Heart right ventricle (tissue), 16 donors: Measurements from ENCODE around the gene PCDHB8. TPM values are rescaled to one million over a fixed set of nuclear protein-coding genes. Genes with fewer than 3 reads are reported as not detected.
"Not testable (repeated sequence)": the region's sequence is repeated elsewhere in the genome, so short reads cannot be mapped to it uniquely, and the experiment has no call there.

Experiments used
- ATAC-seq, 8 donors: fragments of 200-7000 bp; cut with Tn5 transposase; one replicate each; pipeline ENCODE4 v1.9.1; 2020; ENCODE audit warnings: mild to moderate bottlenecking in 8 of 8, moderate library complexity in 8 of 8, moderate number of reproducible peaks in 1 of 8
- DNase-seq, 2 donors: peaks; one replicate each; pipeline ENCODE4 v3.0.0-alpha.2; 2020
- H3K27ac ChIP-seq, 10 donors: fragments of 200-600 bp; sonication (generic) in 2 of 10; one replicate each; pipeline versions ENCODE4 v1.5.0 to v1.8.0; 2020 to 2022; ENCODE audit warnings: mild to moderate bottlenecking in 3 of 10
- H3K27me3 ChIP-seq, 7 donors: fragments of 200-600 bp; one replicate each; pipeline ENCODE4 v1.8.0; 2021 to 2022; ENCODE audit warnings: mild to moderate bottlenecking in 2 of 7
- H3K36me3 ChIP-seq, 9 donors: fragments of 200-600 bp; sonication (generic) in 1 of 9; one replicate each; pipeline versions ENCODE4 v1.5.0 to v1.8.0; 2020 to 2022; ENCODE audit warnings: mild to moderate bottlenecking in 2 of 9
- H3K4me1 ChIP-seq, 9 donors: fragments of 200-600 bp; sonication (generic) in 1 of 9; one replicate each; pipeline versions ENCODE4 v1.5.0 to v1.8.0; 2020 to 2022; ENCODE audit warnings: mild to moderate bottlenecking in 4 of 9
- H3K4me3 ChIP-seq, 10 donors: fragments of 200-600 bp; sonication (generic) in 2 of 10; one replicate each; pipeline versions ENCODE4 v1.5.0 to v1.8.0; 2020 to 2022; ENCODE audit warnings: mild to moderate bottlenecking in 7 of 10, moderate library complexity in 2 of 10
- H3K9me3 ChIP-seq, 11 donors: fragments of 200-600 bp in 10 of 11; sonication (generic) in 2 of 11; one replicate each; pipeline versions ENCODE4 v1.5.0 to v1.8.0; 2013 to 2022; ENCODE audit warnings: mild to moderate bottlenecking in 2 of 11, control low read depth in 1 of 11, moderate library complexity in 1 of 11
- whole genome bisulfite sequencing, 2 donors: extraction: QIAGEN DNeasy Blood & Tissue Kit; methylation state at CpG; one replicate each; pipeline ENCODE4 v1.1.7; 2013; ENCODE audit warnings: inconsistent platforms in 1 of 2; 5-methylcytosine and 5-hydroxymethylcytosine counted together
- intact Hi-C, 10 donors: fragments of 100-400 bp; cut with DNase I; formaldehyde crosslinking; loops; one replicate each; pipeline versions ENCODE4 v1.11.1 to v1.14.2; 2022
- long read RNA-seq, 3 donors: library from polyadenylated mRNA; unstranded; transcript quantifications; one replicate each; pipeline ENCODE4 v2.0.0, GENCODE V29; 2020 to 2021
- polyA plus RNA-seq, 2 donors: library from polyadenylated mRNA; stranded (reverse); fragments of 200-250 nt; gene quantifications; one replicate each; pipeline ENCODE4 v1.2.3, GENCODE V29; 2013
- total RNA-seq, 10 donors: library from RNA; stranded (reverse); fragmentation: NEBNext Ultra II Directional in 3 of 10; extraction: Animal tissue kit (Norgen Biotek cat#: 25700) in 3 of 10; gene quantifications; one replicate each; pipeline versions ENCODE4 v1.2.1 to v1.2.4, GENCODE V29; 2021 to 2023
- TF ChIP-seq, protein P1 (sequence below), 9 donors: fragments of 200-600 bp; sonication (generic) in 2 of 9; IDR thresholded peaks; one replicate each; pipeline versions ENCODE4 v1.5.0 to v1.8.0; 2021 to 2022; ENCODE audit warnings: antibody characterized with exemption in 9 of 9, mild to moderate bottlenecking in 5 of 9, moderate library complexity in 1 of 9
- donor health status: Arrhythmogenic right ventricular cardiomyopathy.
- donor health status: ischemic (EF 13 %, LVEDD 7.1; RV severe dilation, severe dysfunction).
- donor health status: healthy with polysubstance abuse.
- donor health status: DM: no; HTN: yes; CAD: no.
- donor health status: DM: no; HTN: no; CAD: no.
- donor health status: ischemic (EF 25% LVEDD 6.9; RV normal size, moderate dysfunction).
- donor health status: ischemic (EF 25% LVEDD 5.7; RV mildly dilated, moderate dysfunction).
- donor health status: healthy.
- donor health status: DM: yes; HTN: yes; CAD: no.
- donor health status: Ischemic cardiomyopathy.
- donor health status: ischemic (EF 35%, LVEDD 5.7; RV mildly dilated, moderate dysfunction).
- donor health status: nonischemic (EF 11% LVEDD 7.7; RV severe dilation, severe dysfunction).
- donor health status: DM: yes; HTN: yes; CAD: no.
- donor health status: PGD.
- donor health status: ischemic (EF 29% LVEDD 5.4; RV normal size, mild dysfunction).
- donor health status: nonischemic (EF 23%, LVEDD 6.1; RV moderate dilation, normal function).

PCDHB8 gene
- total RNA-seq (1 to 10 TPM in 8 of 10 donors, under 1 TPM in 2; 0.60 to 5.8 (median 2.0) TPM), polyA plus RNA-seq (under 1 TPM; 0.29 to 0.46 TPM)
- long read RNA-seq, donor 1 = 0 reads
- long read RNA-seq, donor 2 = 0 reads
- long read RNA-seq, donor 3, transcript PCDHB8-201 (1 exons, 2,740 nt) = major isoform, 12 of 12 reads
- long read RNA-seq, donor 3, partial matches to known transcripts = 0 of 12 reads
- long read RNA-seq, donor 3, other reads (novel, unspliced or antisense) = 0 of 12 reads

GRCh38 chr5:141177577-141178191 is at the start of gene PCDHB8:
Gene PCDHB8, plus strand, starts transcription at chr5:141177790. Its CDS starts 245 bp downstream, at chr5:141178035.
- peak in 6 of 8 donors; percentile 24 to 85 (median 64) for ATAC-seq
- H3K27ac ChIP-seq, intact Hi-C loops, DNase-seq, H3K36me3 ChIP-seq, H3K4me1 ChIP-seq: not testable (repeated sequence)
- Histone ChIP-seq H3K4me3 (peak within 1 kb of the TSS in 2 of 10 donors; percentile 16 to 41), H3K9me3 (peaks cover 0 to 85% (median 7%) of the 10 kb centered on the region in 11 donors), H3K27me3 (peaks cover 0 to 77% (median 56%) of the 10 kb centered on the region in 7 donors)
- WGBS, 2 donors = 21 to 23% methylated on average over 12 to 14 of the region's 18 CpGs
- TF ChIP-seq, protein P1, sequence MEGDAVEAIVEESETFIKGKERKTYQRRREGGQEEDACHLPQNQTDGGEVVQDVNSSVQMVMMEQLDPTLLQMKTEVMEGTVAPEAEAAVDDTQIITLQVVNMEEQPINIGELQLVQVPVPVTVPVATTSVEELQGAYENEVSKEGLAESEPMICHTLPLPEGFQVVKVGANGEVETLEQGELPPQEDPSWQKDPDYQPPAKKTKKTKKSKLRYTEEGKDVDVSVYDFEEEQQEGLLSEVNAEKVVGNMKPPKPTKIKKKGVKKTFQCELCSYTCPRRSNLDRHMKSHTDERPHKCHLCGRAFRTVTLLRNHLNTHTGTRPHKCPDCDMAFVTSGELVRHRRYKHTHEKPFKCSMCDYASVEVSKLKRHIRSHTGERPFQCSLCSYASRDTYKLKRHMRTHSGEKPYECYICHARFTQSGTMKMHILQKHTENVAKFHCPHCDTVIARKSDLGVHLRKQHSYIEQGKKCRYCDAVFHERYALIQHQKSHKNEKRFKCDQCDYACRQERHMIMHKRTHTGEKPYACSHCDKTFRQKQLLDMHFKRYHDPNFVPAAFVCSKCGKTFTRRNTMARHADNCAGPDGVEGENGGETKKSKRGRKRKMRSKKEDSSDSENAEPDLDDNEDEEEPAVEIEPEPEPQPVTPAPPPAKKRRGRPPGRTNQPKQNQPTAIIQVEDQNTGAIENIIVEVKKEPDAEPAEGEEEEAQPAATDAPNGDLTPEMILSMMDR (IDR thresholded peaks at IDR 0.05) = peak in 7 of 9 donors; percentile 8 to 36 (median 16)

GRCh38 chr5:141135030-141135717 is 42.4 kb upstream of the PCDHB8 start, which contains the start of gene PCDHB5:
Gene PCDHB5, plus strand, starts transcription at chr5:141135206. Its CDS starts 229 bp downstream, at chr5:141135435.
- 13 to 19% methylated on average over 22 of the region's 22 CpGs for WGBS, 2 donors
- Histone ChIP-seq H3K9me3 (peaks cover 0 to 98% (median 48%) of the 10 kb centered on the region in 11 donors), H3K27me3 (peaks cover 0 to 6% (median 0%) of the 10 kb centered on the region in 7 donors), H3K4me3 (peak within 1 kb of the TSS; percentile 17 to 60 (median 44)), H3K36me3 (no peaks in the 10 kb centered on the region), H3K4me1 (no peaks in the 10 kb centered on the region), H3K27ac (peak within 1 kb of the TSS in 3 of 10 donors; percentile 39 to 63 (median 41))
- TF ChIP-seq, protein P1 (IDR thresholded peaks at IDR 0.05) = peak in 7 of 9 donors; percentile 38 to 68 (median 51)
- peak in 6 of 8 donors; percentile 25 to 89 (median 53) for ATAC-seq
- DNase-seq = peak in 1 of 2 donors; percentile 31
- intact Hi-C loops = no loop called here

DNA sequence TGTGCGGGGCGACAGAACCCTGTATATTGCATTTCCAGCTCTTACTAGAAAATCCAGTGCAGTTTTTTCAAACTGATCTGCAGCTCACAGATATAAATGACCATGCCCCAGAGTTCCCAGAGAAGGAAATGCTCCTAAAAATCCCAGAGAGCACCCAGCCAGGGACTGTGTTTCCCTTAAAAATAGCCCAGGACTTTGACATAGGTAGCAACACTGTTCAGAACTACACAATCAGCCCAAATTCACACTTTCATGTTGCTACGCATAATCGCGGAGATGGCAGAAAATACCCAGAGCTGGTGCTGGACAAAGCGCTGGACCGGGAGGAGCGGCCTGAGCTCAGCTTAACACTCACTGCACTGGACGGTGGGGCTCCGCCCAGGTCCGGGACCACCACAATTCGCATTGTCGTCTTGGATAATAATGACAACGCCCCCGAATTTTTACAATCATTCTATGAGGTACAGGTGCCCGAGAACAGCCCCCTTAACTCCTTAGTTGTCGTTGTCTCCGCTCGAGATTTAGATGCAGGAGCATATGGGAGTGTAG is 41.8 kb upstream of the PCDHB8 start:
- 35 to 39% methylated on average over 19 of the region's 19 CpGs for WGBS, 2 donors
- ATAC-seq = peak in 1 of 8 donors; percentile 42
- DNase-seq = no peak
- TF ChIP-seq, protein P1 (IDR thresholded peaks at IDR 0.05) = no peak
- intact Hi-C loops = no loop called here
- H3K4me1 ChIP-seq = no peaks in the 10 kb centered on the region
- H3K36me3 ChIP-seq = no peaks in the 10 kb centered on the region
- H3K4me3 ChIP-seq = peak overlapping the region; percentile 17 to 60 (median 44)
- H3K27ac ChIP-seq = no peak overlapping the region
- peaks cover 0 to 6% (median 0%) of the 10 kb centered on the region in 7 donors for H3K27me3 ChIP-seq
- peaks cover 0 to 98% (median 48%) of the 10 kb centered on the region in 11 donors for H3K9me3 ChIP-seq

DNA sequence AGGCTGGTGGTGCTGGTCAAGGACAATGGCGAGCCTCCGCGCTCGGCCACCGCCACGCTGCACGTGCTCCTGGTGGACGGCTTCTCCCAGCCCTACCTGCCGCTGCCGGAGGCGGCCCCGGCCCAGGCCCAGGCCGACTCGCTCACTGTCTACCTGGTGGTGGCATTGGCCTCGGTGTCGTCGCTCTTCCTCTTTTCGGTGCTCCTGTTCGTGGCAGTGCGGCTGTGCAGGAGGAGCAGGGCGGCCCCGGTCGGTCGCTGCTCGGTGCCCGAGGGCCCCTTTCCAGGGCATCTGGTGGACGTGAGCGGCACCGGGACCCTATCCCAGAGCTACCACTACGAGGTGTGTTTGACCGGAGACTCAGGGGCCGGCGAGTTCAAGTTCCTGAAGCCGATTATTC is 40.2 kb upstream of the PCDHB8 start:
- ATAC-seq, H3K36me3 ChIP-seq, intact Hi-C loops, H3K27ac ChIP-seq, DNase-seq, H3K27me3 ChIP-seq, H3K4me1 ChIP-seq, H3K4me3 ChIP-seq: not testable (repeated sequence)
- WGBS, 2 donors = 43 to 48% methylated on average over 27 to 33 of the region's 34 CpGs
- H3K9me3 ChIP-seq = peaks cover 0 to 100% (median 48%) of the 10 kb centered on the region in 11 donors
